HepG2 (cell line): Measurements from ENCODE around the gene HLA-DOA. TPM values are rescaled to one million over a fixed set of nuclear protein-coding genes. Genes with fewer than 3 reads are reported as not detected.
A peak's percentile ranks its signal among the peaks of the same experiment; 100 is the strongest.

Experiments
- DMAP1 ChIP-seq: IDR thresholded peaks from 2 replicates; pipeline ENCODE4 v1.6.1; 2016
- DMTF1 ChIP-seq: sonication (generic); formaldehyde crosslinking; IDR thresholded peaks from 2 replicates; pipeline ENCODE4 v1.4.0; 2020; ENCODE audit warnings: mild to moderate bottlenecking, missing genetic modification reagents
- ELF1 ChIP-seq: sonication (generic); formaldehyde crosslinking; IDR thresholded peaks from 2 replicates; pipeline ENCODE4 v1.4.0; 2020; ENCODE audit warnings: missing genetic modification reagents
- HNRNPL ChIP-seq: fragments of 200-400 bp; formaldehyde crosslinking; IDR thresholded peaks from 2 replicates; pipeline ENCODE4 v1.6.1; 2017; ENCODE audit warnings: mild to moderate bottlenecking, low read depth, low read length
- KMT2B ChIP-seq: IDR thresholded peaks from 2 replicates; pipeline ENCODE4 v1.6.1; 2016; ENCODE audit warnings: missing genetic modification reagents, missing compliant biosample characterization
- LCORL ChIP-seq, 2 experiments: fragments of 450-650 bp in 1 of 2; sonication (generic) in 1 of 2; formaldehyde crosslinking in 1 of 2; IDR thresholded peaks; 2 replicates each; pipeline versions ENCODE4 v1.5.0 to v1.6.1; 2017 to 2020; ENCODE audit warnings: antibody characterized with exemption in 1 of 2, missing genetic modification reagents in 1 of 2
- ZNF143 ChIP-seq: sonication (generic); formaldehyde crosslinking; IDR thresholded peaks from 2 replicates; pipeline ENCODE4 v1.4.0; 2020; ENCODE audit warnings: missing genetic modification reagents
- ZNF230 ChIP-seq: sonication (generic); formaldehyde crosslinking; IDR thresholded peaks from 2 replicates; pipeline ENCODE4 v1.4.0; 2020; ENCODE audit warnings: mild to moderate bottlenecking, missing genetic modification reagents
- ZNF274 ChIP-seq: sonication (generic); formaldehyde crosslinking; IDR thresholded peaks from 2 replicates; pipeline ENCODE4 v1.5.1; 2020; ENCODE audit warnings: mild to moderate bottlenecking, missing genetic modification reagents
- ZNF414 ChIP-seq: sonication (generic); formaldehyde crosslinking; IDR thresholded peaks from 2 replicates; pipeline ENCODE4 v1.5.0; 2020; ENCODE audit warnings: missing genetic modification reagents
- ZNF441 ChIP-seq: sonication (generic); formaldehyde crosslinking; IDR thresholded peaks from 2 replicates; pipeline ENCODE4 v1.7.0; 2021; ENCODE audit warnings: missing genetic modification reagents, borderline replicate concordance
- ZNF576 ChIP-seq: sonication (generic); formaldehyde crosslinking; IDR thresholded peaks from 2 replicates; pipeline ENCODE4 v1.4.0; 2020; ENCODE audit warnings: mild to moderate bottlenecking, missing genetic modification reagents
- polyA plus RNA-seq, 8 experiments: library from polyadenylated mRNA; depleted of rRNA in 3 of 8; stranded (reverse) in 7 of 8; unstranded in 1 of 8; fragments of >200 nt; fragmentation: Illumina TruSeq in 4 of 8; extraction: Trizol in 4 of 8; gene quantifications; 2 replicates each; pipeline versions ENCODE4 v1.2.1 to v1.2.3, GENCODE V29; 2011 to 2016; ENCODE audit warnings: low read depth in 4 of 8, missing spikeins in 1 of 8, mixed read lengths in 1 of 8; ENCODE audit not compliant: insufficient read depth in 1 of 8
- total RNA-seq, 5 experiments: library from RNA; depleted of rRNA; stranded (reverse); fragments of >200 nt; fragmentation: Illumina TruSeq; extraction: Trizol; gene quantifications; 2 replicates each; pipeline ENCODE4 v1.2.3, GENCODE V29; 2016; ENCODE audit warnings: low read depth in 1 of 5
- TF ChIP-seq, protein P1 (sequence below): sonication (generic); formaldehyde crosslinking; IDR thresholded peaks from 2 replicates; pipeline ENCODE4 v1.5.1; 2020; ENCODE audit warnings: mild to moderate bottlenecking, missing genetic modification reagents, borderline replicate concordance
- TF ChIP-seq, protein P2 (sequence below): sonication (generic); formaldehyde crosslinking; IDR thresholded peaks from 2 replicates; pipeline ENCODE4 v1.4.0; 2020; ENCODE audit warnings: missing genetic modification reagents

HLA-DOA gene
- total and polyA plus RNA-seq, 2 of the 13 experiments (the other 11 are each of a cell fraction or from before 2014, with no cell fraction given), result 0.03 to 0.09 TPM

DNA sequence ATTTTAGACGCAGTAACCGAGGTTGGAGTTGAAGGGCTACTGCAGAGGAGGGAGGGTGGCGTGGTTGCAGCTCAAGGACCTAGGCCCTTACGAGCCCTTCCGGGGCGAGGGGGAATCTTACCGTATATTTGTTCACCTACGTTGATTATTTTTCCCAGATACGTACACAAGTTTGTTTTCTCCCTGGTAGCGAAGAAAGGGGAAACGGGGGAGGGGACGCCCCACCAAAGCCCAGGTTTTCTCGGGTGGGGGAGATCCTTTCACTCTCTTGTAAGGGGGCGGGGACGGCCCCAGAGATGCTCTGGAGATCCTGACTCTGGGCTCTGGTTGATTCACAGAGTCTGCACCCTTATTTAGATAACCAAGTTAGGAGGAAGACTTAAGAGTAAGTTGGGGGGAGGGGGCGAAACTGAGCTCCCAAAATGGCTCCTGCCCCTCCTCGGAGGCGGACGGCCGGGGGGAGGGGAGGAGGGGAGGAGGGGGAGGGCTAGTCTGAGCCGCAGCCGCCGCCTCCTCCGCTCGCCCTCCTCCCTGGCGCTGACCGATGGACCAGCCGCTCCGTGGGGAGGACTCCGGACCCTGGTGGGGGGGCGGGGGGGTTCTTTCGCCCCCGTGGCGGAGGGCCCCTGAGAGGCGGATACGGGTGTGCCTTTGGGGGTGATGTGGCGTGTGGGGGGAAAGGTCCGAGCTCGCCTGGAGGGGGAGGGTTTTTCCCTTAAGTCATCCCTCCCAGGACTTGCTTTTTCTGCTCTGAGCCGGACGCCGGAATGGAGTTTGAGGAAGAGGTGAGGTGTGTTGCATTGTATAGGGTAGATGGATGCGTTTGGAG lies 38.8 kb downstream of the HLA-DOA start (continued):
- TF ChIP-seq, protein P1, sequence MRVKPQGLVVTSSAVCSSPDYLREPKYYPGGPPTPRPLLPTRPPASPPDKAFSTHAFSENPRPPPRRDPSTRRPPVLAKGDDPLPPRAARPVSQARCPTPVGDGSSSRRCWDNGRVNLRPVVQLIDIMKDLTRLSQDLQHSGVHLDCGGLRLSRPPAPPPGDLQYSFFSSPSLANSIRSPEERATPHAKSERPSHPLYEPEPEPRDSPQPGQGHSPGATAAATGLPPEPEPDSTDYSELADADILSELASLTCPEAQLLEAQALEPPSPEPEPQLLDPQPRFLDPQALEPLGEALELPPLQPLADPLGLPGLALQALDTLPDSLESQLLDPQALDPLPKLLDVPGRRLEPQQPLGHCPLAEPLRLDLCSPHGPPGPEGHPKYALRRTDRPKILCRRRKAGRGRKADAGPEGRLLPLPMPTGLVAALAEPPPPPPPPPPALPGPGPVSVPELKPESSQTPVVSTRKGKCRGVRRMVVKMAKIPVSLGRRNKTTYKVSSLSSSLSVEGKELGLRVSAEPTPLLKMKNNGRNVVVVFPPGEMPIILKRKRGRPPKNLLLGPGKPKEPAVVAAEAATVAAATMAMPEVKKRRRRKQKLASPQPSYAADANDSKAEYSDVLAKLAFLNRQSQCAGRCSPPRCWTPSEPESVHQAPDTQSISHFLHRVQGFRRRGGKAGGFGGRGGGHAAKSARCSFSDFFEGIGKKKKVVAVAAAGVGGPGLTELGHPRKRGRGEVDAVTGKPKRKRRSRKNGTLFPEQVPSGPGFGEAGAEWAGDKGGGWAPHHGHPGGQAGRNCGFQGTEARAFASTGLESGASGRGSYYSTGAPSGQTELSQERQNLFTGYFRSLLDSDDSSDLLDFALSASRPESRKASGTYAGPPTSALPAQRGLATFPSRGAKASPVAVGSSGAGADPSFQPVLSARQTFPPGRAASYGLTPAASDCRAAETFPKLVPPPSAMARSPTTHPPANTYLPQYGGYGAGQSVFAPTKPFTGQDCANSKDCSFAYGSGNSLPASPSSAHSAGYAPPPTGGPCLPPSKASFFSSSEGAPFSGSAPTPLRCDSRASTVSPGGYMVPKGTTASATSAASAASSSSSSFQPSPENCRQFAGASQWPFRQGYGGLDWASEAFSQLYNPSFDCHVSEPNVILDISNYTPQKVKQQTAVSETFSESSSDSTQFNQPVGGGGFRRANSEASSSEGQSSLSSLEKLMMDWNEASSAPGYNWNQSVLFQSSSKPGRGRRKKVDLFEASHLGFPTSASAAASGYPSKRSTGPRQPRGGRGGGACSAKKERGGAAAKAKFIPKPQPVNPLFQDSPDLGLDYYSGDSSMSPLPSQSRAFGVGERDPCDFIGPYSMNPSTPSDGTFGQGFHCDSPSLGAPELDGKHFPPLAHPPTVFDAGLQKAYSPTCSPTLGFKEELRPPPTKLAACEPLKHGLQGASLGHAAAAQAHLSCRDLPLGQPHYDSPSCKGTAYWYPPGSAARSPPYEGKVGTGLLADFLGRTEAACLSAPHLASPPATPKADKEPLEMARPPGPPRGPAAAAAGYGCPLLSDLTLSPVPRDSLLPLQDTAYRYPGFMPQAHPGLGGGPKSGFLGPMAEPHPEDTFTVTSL (CRISPR knock-in tag), result no peak
- peak; percentile 13; the same call in 1 of the 2 replicates for TF ChIP-seq HNRNPL
- TF ChIP-seq ELF1 (CRISPR knock-in tag), result 0 out of 2 replicates have a peak, but pooled peaks have one; percentile 10
- peak; percentile 55; the same call in 1 of the 2 replicates for TF ChIP-seq DMAP1 (CRISPR knock-in tag)
- no peak for TF ChIP-seq ZNF441 (CRISPR knock-in tag)
- no peak for TF ChIP-seq DMTF1 (CRISPR knock-in tag)
- TF ChIP-seq KMT2B (CRISPR knock-in tag), result no peak
- TF ChIP-seq ZNF230 (CRISPR knock-in tag), result no peak
- no peak; the same call in 1 of the 2 replicates for TF ChIP-seq ZNF414 (CRISPR knock-in tag)
- TF ChIP-seq LCORL (IDR thresholded peaks at IDR 0.05), result no peak
- TF ChIP-seq LCORL (CRISPR knock-in tag; IDR thresholded peaks at IDR 0.05), result peak; percentile 12; the same call in 1 of the 2 replicates
- TF ChIP-seq ZNF274 (CRISPR knock-in tag), result no peak
- no peak for TF ChIP-seq ZNF143 (CRISPR knock-in tag)
- no peak for TF ChIP-seq ZNF576
- TF ChIP-seq, protein P2, sequence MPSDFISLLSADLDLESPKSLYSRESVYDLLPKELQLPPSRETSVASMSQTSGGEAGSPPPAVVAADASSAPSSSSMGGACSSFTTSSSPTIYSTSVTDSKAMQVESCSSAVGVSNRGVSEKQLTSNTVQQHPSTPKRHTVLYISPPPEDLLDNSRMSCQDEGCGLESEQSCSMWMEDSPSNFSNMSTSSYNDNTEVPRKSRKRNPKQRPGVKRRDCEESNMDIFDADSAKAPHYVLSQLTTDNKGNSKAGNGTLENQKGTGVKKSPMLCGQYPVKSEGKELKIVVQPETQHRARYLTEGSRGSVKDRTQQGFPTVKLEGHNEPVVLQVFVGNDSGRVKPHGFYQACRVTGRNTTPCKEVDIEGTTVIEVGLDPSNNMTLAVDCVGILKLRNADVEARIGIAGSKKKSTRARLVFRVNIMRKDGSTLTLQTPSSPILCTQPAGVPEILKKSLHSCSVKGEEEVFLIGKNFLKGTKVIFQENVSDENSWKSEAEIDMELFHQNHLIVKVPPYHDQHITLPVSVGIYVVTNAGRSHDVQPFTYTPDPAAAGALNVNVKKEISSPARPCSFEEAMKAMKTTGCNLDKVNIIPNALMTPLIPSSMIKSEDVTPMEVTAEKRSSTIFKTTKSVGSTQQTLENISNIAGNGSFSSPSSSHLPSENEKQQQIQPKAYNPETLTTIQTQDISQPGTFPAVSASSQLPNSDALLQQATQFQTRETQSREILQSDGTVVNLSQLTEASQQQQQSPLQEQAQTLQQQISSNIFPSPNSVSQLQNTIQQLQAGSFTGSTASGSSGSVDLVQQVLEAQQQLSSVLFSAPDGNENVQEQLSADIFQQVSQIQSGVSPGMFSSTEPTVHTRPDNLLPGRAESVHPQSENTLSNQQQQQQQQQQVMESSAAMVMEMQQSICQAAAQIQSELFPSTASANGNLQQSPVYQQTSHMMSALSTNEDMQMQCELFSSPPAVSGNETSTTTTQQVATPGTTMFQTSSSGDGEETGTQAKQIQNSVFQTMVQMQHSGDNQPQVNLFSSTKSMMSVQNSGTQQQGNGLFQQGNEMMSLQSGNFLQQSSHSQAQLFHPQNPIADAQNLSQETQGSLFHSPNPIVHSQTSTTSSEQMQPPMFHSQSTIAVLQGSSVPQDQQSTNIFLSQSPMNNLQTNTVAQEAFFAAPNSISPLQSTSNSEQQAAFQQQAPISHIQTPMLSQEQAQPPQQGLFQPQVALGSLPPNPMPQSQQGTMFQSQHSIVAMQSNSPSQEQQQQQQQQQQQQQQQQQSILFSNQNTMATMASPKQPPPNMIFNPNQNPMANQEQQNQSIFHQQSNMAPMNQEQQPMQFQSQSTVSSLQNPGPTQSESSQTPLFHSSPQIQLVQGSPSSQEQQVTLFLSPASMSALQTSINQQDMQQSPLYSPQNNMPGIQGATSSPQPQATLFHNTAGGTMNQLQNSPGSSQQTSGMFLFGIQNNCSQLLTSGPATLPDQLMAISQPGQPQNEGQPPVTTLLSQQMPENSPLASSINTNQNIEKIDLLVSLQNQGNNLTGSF, result no peak
